ENCODE results near the gene TLE3.
A peak's percentile ranks its signal among the peaks of the same experiment; 100 is the strongest.
"Not testable (repeated sequence)": the region's sequence is repeated elsewhere in the genome, so short reads cannot be mapped to it uniquely, and the experiment has no call there.

The TLE3 gene

DNA sequence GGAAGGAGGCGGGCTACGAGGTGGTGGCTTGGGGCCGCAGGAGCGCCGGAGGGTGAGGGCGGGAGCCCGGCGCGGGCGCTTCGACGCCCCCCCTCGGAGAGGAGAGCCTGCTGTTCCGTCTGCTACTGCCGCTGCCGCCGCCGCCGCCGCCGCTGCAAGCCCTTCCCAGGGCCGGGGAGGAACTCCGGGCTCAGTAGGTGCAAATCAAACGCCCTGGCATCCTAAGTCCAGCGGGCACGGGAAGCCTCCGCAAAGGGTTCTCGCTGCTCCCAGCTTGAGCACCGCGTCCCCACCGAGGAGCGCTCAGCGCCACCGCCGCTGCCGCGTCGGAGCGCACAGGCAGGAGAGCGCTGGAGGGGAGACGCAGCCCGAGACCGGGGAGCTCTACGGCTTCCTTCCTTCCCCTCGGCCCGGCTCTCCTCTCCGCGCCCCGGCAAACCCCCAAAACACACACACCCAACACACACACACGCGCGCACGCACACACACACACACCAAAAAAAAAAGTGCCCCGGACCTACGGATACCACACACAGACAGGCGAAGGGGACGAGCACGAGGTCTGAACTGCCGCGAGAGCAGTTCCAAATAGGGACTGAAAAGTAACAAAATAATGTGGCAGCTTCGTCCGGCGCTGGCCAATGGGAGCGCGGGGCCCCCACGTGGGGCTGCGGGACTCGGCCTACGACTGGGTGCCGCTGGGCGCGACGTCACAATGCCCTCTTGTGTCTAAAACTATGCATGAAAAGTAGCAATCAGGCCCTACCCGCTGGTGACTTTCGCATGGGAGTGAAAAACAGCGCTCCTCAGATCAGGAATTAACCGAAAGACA is at the start of gene TLE3:
Gene TLE3, minus strand, starts transcription at position 597 of the 832 bp plus-strand sequence. CDS start 1,119 bp downstream, outside the sequence.
- DNase-seq (ENCODE audit: low spot score), result peak; percentile 98

DNA sequence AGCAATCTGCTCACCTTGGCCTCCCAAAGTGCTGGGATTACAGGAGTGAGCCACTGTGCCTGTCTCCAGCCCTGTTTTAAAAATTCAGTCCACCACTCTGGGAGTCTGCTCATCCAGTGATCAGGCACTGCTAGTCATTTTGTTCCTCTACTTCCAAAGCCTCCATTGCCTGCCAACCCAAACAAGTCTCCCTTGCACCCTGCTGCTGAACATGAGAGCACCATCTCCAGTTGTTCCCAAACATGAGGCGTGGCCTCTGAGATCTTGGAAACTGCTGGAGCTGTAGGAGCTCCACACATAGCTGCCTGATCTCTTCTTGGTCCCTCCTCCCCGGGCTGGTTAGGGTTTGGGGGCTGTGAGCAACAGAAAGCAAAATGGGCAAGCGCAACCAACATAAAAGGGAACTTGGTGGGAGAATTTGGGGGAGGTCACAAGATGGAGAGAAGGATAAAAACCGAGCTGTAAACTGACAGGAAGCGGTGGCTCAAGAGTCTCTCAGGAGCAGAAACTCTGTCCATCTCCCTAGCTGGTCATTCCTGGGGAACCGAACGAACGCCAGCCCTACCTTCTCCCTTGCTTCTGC is 49.6 kb upstream of the TLE3 start:
- DNase-seq (ENCODE audit: low spot score), result no peak

GRCh38 chr15:70146771-70147170 is 49.1 kb upstream of the TLE3 start:
- no peak for DNase-seq (ENCODE audit: low spot score)

DNA sequence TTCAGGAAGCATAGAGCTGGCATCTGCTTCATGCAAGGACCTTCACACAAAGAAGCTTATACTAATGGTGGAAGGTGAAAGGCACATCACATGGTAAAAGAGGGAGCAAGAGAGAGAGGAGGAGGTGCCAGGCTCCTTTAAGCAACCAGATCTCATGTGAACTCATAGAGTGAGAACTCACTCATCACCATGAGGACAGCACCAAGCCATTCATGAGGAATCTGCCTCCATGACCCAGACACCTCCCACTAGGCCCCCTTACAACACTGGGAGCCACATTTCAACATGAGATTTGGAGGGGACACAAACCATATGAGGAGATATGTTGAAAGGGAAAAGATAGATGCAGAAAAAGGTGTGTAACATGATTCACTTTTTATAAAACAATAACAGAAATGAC is 48.4 kb upstream of the TLE3 start:
- no peak for DNase-seq (ENCODE audit: low spot score)

DNA sequence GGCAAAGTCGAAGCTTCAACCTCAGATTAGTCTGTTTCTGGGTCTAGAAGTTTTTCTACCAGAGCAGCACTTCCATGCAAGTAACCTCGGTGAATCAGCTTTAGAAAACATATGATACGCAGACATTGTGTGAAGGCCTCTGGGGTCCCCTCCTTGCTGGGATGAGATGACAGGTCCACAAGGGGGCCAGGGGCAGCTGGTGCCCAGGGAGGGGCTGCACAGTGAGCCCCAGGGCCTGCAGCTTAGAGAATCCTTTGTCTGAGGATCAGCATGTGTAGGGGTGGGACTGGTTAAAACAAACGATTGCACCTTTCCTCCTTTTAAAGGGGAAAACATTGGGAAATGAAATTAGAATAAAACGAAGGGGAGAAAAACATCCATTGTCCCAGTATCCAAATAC is 47.5 kb upstream of the TLE3 start:
- no peak for DNase-seq (ENCODE audit: low spot score)

GRCh38 chr15:70142322-70143191 is 44.8 kb upstream of the TLE3 start:
- DNase-seq (ENCODE audit: low spot score), result peak; percentile 56

GRCh38 chr15:70142072-70142321 is 44.3 kb upstream of the TLE3 start:
- no peak for DNase-seq (ENCODE audit: low spot score)

DNA sequence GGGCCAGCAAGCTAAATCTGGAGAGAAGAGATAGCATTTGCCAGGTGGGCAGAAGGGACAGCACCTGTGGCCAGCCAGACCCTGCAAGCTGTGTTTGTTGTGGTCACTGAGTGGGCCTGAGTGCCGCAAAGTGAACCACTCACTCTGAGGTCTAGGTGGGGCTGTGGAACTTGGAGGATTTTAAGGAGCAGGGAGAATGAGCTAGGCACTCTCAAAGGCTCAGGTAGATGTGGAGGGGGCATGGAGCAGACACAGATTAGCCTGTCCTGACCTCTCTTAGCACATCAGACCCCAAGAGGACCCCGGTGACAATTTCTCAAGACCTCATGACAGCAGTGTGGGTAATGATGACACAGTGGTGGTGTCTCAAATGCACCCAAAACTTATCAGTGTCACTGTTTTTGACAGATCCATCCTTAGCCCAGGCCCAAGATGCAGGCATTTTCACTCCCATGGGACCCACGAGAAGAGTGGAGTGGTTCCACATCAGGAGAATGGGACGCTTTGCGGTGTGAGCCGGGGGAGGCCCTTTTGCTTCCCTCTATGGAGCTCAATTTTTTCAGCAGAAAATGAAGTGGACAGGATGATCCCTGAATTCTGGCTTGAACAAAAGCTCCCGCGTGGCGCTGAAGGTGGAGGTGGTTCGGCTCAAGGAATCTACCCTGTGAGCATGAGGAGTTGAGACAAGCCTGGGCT is 43.8 kb upstream of the TLE3 start:
- DNase-seq (ENCODE audit: low spot score), result no peak

DNA sequence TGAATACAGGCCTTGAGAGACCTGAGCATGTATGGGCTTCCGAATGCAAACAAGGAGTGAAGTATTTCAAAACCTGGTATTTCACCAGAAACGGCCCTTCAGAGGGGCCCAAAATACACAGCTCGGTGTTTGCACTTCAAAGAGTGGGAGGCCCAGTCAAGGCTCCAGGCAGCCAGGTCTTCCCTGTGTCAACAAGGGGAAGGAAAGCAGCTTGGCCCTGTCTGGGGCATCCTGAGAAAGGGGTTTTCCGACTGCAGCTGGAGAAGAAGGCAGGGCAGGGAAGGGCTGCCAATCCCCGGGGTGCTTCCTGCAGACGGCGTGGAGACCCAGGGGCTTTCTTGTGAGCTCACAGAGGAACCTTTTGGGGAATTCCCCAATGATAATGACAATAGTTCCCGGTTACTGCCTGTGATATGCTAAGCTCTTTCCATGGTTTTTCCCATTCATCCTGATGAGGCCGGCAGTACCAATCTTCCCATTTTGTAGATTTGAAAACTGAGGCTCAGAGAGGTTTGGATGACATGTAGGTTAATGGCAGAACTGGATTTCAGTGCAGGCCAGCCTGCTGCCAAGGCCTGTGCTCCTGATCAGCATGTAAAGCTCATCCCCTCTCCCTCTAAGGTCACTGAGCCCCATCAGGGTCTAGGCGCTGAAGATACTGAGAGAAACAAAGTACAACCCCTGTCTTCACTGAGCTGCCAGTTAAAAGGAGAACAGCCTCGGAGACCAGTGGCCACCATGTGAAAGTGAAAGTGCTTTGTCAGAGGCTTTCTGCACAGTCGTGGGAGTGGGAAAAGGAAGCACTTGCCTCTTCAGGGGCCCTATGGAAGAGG is 43.0 kb upstream of the TLE3 start:
- no peak for DNase-seq (ENCODE audit: low spot score)

GRCh38 chr15:70140025-70140542 is 42.4 kb upstream of the TLE3 start:
- no peak for DNase-seq (ENCODE audit: low spot score)

DNA sequence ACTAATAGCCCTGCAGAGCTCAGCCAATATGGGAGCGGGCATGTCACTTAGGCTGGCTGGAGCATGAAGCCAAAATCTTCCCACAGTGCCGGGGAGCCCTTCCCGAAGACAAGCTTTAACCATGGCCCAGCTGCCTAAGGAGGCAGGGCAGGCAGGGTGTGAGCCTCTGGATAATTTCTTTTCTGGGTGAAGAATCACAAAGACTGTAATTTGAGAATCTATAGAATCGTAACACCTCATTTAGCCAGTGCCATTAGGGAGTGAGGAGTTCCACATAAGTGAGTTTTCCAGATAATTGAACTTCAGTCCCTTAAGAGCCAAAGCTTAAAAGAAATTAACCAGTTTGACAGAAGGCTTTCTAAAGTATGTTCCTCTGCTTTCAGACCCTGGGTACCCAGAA is 40.2 kb upstream of the TLE3 start:
- no peak for DNase-seq (ENCODE audit: low spot score)

DNA sequence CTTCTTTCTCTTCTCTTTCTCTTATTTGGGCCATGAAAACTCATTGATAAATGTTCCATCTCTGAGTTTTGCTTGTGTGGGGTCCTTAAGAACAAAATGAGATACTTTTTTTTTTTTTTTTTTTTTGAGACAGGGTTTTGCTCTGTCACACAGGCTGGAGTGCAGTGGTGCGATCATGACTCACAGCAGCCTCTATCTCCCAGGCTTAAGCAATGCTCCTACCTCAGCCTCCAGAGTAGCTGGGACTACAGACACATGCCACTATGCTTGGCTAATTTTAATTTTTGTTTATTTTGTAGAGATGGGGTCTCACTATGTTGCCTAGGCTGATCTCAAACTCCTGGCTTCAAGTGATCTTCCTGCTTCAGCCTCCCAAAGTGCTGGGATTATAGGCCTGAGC is 39.3 kb upstream of the TLE3 start:
- not testable (repeated sequence) for DNase-seq (ENCODE audit: low spot score)

- no peak for DNase-seq (ENCODE audit: low spot score)
These were observed 36.2 kb upstream of the TLE3 start for GRCh38 chr15:70133781-70134421.

- DNase-seq (ENCODE audit: low spot score), result no peak
These were observed 35.6 kb upstream of the TLE3 start for GRCh38 chr15:70133296-70133695.

- no peak for DNase-seq (ENCODE audit: low spot score)
These were observed 34.9 kb upstream of the TLE3 start for GRCh38 chr15:70132571-70132970.

- DNase-seq (ENCODE audit: low spot score), result no peak
These were observed 34.4 kb upstream of the TLE3 start for GRCh38 chr15:70132139-70132538.

GRCh38 chr15:70128414-70129140 is 30.9 kb upstream of the TLE3 start:
- no peak for DNase-seq (ENCODE audit: low spot score)

DNA sequence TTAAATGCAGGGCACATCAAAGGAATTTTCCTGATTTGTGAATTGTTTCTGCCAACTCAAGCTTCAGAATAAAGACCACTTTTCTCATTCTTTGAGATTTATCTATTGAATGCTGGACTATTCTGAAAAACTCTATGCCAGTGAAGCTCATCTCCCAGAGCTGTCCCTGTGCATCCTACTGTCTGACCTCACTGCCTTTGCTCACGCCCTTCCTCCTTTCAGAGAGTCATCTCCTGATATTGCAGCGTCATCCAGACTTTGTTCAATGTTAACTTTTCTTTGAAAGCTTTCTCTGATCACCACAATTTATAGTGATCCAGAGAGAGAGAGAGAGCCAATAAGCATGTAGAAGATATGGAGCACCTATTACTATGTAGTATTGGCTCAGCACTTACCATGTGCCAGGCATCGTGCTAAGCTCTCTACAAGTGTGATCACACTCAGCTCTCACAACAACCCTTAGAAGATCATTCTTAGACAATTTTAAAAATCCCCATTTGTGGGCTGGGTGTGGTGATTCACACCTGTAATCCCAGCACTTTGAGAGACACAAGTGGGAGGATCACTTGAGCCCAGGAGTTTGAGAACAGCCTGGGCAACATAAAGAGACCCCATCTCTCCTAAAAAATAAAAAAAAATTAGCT is 30.2 kb upstream of the TLE3 start:
- DNase-seq (ENCODE audit: low spot score), result no peak

DNA sequence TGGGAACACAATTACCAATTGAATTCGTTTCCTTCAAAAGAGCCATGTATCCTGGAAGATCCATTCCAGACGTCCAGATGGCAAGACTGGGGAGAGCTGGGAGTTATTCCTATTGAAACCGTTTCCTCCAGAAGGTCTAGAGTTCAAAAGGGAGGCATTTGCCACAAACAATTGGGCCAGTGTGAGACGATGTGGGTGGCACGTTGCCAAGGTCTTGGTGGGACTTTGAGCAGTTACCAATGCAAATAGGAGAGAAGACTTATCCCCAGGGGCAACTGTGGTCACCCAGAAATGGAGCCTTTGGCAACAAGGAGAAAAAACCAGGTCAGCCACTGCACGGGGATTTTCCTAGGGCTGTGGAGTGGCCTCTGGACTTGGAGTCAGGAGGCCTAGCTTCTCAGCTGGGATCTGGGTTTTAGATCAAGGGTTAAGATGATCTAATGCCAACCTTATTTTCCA is 29.6 kb upstream of the TLE3 start:
- DNase-seq (ENCODE audit: low spot score), result no peak
